ENCODE results near the gene RASA3.

DNA sequence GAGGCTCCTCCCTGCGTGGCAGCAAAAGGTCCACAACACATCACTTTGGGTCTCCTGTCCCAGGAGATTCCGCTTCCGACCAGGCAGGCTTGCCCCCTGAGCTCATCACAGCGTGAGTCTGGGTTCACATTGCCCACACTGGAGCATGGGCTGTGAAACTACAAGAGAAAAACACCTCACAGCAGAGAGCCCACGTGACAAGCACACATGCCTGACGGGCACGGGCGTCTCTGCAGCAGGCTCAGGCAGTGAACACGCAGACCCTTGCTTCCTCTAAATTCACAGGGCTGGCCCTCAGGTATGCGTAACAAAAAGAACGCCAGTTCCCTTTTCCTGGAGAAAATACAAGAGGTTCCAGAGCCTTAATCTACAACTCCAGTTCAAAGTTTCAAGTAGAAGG is 41.9 kb downstream of the RASA3 start:
- no peak for TF ChIP-seq MXI1 (IDR thresholded peaks at IDR 0.05; ENCODE audit: borderline replicate concordance, low read depth, low read length)
- TF ChIP-seq NFE2L2 (IDR thresholded peaks at IDR 0.05; ENCODE audit: low read depth, low read length), result no peak
- TF ChIP-seq, protein P1, sequence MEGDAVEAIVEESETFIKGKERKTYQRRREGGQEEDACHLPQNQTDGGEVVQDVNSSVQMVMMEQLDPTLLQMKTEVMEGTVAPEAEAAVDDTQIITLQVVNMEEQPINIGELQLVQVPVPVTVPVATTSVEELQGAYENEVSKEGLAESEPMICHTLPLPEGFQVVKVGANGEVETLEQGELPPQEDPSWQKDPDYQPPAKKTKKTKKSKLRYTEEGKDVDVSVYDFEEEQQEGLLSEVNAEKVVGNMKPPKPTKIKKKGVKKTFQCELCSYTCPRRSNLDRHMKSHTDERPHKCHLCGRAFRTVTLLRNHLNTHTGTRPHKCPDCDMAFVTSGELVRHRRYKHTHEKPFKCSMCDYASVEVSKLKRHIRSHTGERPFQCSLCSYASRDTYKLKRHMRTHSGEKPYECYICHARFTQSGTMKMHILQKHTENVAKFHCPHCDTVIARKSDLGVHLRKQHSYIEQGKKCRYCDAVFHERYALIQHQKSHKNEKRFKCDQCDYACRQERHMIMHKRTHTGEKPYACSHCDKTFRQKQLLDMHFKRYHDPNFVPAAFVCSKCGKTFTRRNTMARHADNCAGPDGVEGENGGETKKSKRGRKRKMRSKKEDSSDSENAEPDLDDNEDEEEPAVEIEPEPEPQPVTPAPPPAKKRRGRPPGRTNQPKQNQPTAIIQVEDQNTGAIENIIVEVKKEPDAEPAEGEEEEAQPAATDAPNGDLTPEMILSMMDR (conservative IDR thresholded peaks at IDR 0.05; ENCODE audit: low read depth, low read length), result no peak
- no peak for TF ChIP-seq CEBPB (IDR thresholded peaks at IDR 0.05; ENCODE audit: low read depth, low read length)
- no peak for TF ChIP-seq POLR2A (IDR thresholded peaks at IDR 0.05; ENCODE audit: low read depth, low read length)
- TF ChIP-seq MAZ (IDR thresholded peaks at IDR 0.05; ENCODE audit: borderline replicate concordance, low read depth, low read length), result no peak
- no peak for TF ChIP-seq RFX5 (IDR thresholded peaks at IDR 0.05; ENCODE audit: low read depth, low read length)
- TF ChIP-seq SMC3 (IDR thresholded peaks at IDR 0.05; ENCODE audit: low read depth, low read length), result no peak
- TF ChIP-seq RCOR1 (IDR thresholded peaks at IDR 0.05; ENCODE audit: insufficient replicate concordance, low read length), result no peak
- TF ChIP-seq RAD21 (IDR thresholded peaks at IDR 0.05; ENCODE audit: low read length), result no peak
- no peak for TF ChIP-seq MAFK (IDR thresholded peaks at IDR 0.05; ENCODE audit: low read depth, low read length)

All from IMR-90 (cell line).